22Rv1 (cell line): ENCODE results near the gene LOC128125822.

ENCODE experiments used
- ZFX ChIP-seq: fragments of 450-650 bp; IDR thresholded peaks from 2 replicates; pipeline ENCODE4 v1.6.1; 2017; ENCODE audit warnings: antibody characterized with exemption, borderline replicate concordance
- TF ChIP-seq, protein P1 (sequence below): fragments of 450-650 bp; IDR thresholded peaks from 2 replicates; pipeline ENCODE4 v1.5.1; 2017; ENCODE audit warnings: mild to moderate bottlenecking

DNA sequence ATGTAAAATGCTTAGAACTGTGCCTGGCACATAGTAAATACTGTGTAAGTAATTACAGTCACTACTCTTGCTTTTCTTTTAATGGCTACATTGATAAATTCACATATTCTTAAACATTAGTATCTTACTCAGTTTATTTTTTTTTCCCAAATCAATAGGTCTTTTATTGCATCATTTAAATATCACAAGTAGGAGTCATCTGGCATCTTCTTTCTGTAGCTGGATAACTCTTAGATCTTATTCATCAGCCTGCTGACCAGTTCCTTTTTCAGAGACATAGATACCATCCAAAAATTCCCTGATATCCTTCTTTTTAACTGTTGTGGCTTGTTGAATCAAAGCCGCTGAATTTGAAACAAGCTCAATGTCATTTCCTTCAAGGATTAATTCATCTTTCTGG, 43.3 kb downstream of the LOC128125822 start:
- TF ChIP-seq, protein P1, sequence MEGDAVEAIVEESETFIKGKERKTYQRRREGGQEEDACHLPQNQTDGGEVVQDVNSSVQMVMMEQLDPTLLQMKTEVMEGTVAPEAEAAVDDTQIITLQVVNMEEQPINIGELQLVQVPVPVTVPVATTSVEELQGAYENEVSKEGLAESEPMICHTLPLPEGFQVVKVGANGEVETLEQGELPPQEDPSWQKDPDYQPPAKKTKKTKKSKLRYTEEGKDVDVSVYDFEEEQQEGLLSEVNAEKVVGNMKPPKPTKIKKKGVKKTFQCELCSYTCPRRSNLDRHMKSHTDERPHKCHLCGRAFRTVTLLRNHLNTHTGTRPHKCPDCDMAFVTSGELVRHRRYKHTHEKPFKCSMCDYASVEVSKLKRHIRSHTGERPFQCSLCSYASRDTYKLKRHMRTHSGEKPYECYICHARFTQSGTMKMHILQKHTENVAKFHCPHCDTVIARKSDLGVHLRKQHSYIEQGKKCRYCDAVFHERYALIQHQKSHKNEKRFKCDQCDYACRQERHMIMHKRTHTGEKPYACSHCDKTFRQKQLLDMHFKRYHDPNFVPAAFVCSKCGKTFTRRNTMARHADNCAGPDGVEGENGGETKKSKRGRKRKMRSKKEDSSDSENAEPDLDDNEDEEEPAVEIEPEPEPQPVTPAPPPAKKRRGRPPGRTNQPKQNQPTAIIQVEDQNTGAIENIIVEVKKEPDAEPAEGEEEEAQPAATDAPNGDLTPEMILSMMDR = no peak
- TF ChIP-seq ZFX = no peak
